Ureter (tissue), 1 donor: ENCODE results near the gene KIF5B. TPM values are rescaled to one million over a fixed set of nuclear protein-coding genes. Genes with fewer than 3 reads are reported as not detected.
"Not testable (repeated sequence)": the region's sequence is repeated elsewhere in the genome, so short reads cannot be mapped to it uniquely, and the experiment has no call there.

ENCODE experiments used
- DNase-seq: peaks from one replicate; pipeline ENCODE4 v3.0.0-alpha.2; 2020; ENCODE audit warnings: low spot score
- total RNA-seq: library from RNA; stranded (reverse); gene quantifications from one replicate; pipeline ENCODE4 v1.2.4, GENCODE V29; 2023
- donor health status: DM: yes; HTN: yes; CAD: no.

The KIF5B gene
- total RNA-seq = 88.1 TPM

GRCh38 chr10:32056136-32057035 is at the start of gene KIF5B:
Gene KIF5B, minus strand, starts transcription at chr10:32056425. Its CDS starts 452 bp downstream, at chr10:32055973.
- peak; percentile 89 for DNase-seq

GRCh38 chr10:32105782-32106382 is 49.7 kb upstream of the KIF5B start:
- no peak for DNase-seq

GRCh38 chr10:32104622-32105509 is 48.6 kb upstream of the KIF5B start:
- no peak for DNase-seq

- no peak for DNase-seq
These were observed 48.0 kb upstream of the KIF5B start for GRCh38 chr10:32104181-32104580.

GRCh38 chr10:32103721-32104120 is 47.5 kb upstream of the KIF5B start:
- DNase-seq = no peak

- DNase-seq = not testable (repeated sequence)
These were observed 42.5 kb upstream of the KIF5B start for GRCh38 chr10:32098566-32099259.

- no peak for DNase-seq
These were observed 39.0 kb upstream of the KIF5B start for GRCh38 chr10:32095116-32095733.

GRCh38 chr10:32093650-32094049 is 37.4 kb upstream of the KIF5B start:
- no peak for DNase-seq

GRCh38 chr10:32091046-32091445 is 34.8 kb upstream of the KIF5B start:
- no peak for DNase-seq

GRCh38 chr10:32084185-32084851 is 28.1 kb upstream of the KIF5B start:
- no peak for DNase-seq

GRCh38 chr10:32077896-32078485 is 21.8 kb upstream of the KIF5B start:
- DNase-seq = no peak

- DNase-seq = no peak
These were observed 17.4 kb upstream of the KIF5B start for GRCh38 chr10:32073659-32074058.

- DNase-seq = no peak
These were observed 16.9 kb upstream of the KIF5B start for GRCh38 chr10:32073128-32073527.

GRCh38 chr10:32072025-32072800 is 16.0 kb upstream of the KIF5B start:
- DNase-seq = no peak

GRCh38 chr10:32070645-32071044 is 14.4 kb upstream of the KIF5B start:
- no peak for DNase-seq

- DNase-seq = no peak
These were observed 12.3 kb upstream of the KIF5B start for GRCh38 chr10:32068569-32068968.

GRCh38 chr10:32067931-32068330 is 11.7 kb upstream of the KIF5B start:
- not testable (repeated sequence) for DNase-seq

GRCh38 chr10:32065856-32066255 is 9.6 kb upstream of the KIF5B start:
- no peak for DNase-seq

GRCh38 chr10:32061440-32061839 is 5.2 kb upstream of the KIF5B start:
- DNase-seq = no peak
